Brain microvascular endothelial cell (primary cell): Measurements from ENCODE around the gene MAP3K9.

Experiments used
- DNase-seq: peaks from one replicate; pipeline ENCODE4 v3.0.0-alpha.2; 2020
- H3K27ac ChIP-seq: fragments of 250-450 bp; sonication (Bioruptor Pico); 2 replicates; pipeline ENCODE4 v1.5.1; 2020; ENCODE audit warnings: mild to moderate bottlenecking, moderate library complexity
- H3K27me3 ChIP-seq: fragments of 250-450 bp; sonication (Bioruptor Pico); replicated peaks from 2 replicates; pipeline ENCODE4 v1.5.1; 2020; ENCODE audit warnings: mild to moderate bottlenecking
- H3K36me3 ChIP-seq: fragments of 250-450 bp; sonication (Bioruptor Pico); replicated peaks from 2 replicates; pipeline ENCODE4 v1.5.1; 2020; ENCODE audit warnings: mild to moderate bottlenecking
- H3K4me3 ChIP-seq: 2 replicates; pipeline ENCODE4 v1.5.1; 2011; ENCODE audit warnings: low read depth, mild to moderate bottlenecking, control low read depth, low read length, moderate library complexity
- in situ Hi-C: cut with HindIII; loops from 2 replicates; pipeline ENCODE4 v1.10.0; 2017; ENCODE audit warnings: low sequenced_read_pairs, low pct_ligation_motif_present
- TF ChIP-seq, protein P1 (sequence below): IDR thresholded peaks from 2 replicates; pipeline ENCODE4 v1.5.1; 2011; ENCODE audit warnings: low read depth, mild to moderate bottlenecking, moderate library complexity, low read length, control low read depth, inconsistent platforms; ENCODE audit errors: missing control alignments

The MAP3K9 gene

DNA sequence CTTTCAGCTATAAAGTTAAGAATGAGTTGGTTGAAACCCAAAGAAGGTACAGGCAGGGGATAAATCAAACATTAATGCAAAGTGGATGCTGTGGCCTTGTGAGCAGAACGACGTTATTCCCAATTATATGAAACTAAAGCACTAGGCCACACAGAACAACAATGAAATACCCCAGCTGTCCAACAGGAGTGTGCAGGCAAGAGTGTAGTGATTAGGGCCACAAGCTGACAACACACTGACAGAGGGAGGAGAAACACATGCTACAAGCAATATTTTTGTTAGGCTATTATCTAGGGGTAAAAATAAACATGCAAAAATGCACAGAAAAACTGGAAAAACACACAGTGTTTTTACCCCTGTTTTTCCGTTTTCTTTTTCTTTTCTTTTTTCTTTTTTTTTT, 15.0 kb downstream of the MAP3K9 start:
- no peak overlapping the region for H3K27ac ChIP-seq
- in situ Hi-C loops: no loop called here
- TF ChIP-seq, protein P1, sequence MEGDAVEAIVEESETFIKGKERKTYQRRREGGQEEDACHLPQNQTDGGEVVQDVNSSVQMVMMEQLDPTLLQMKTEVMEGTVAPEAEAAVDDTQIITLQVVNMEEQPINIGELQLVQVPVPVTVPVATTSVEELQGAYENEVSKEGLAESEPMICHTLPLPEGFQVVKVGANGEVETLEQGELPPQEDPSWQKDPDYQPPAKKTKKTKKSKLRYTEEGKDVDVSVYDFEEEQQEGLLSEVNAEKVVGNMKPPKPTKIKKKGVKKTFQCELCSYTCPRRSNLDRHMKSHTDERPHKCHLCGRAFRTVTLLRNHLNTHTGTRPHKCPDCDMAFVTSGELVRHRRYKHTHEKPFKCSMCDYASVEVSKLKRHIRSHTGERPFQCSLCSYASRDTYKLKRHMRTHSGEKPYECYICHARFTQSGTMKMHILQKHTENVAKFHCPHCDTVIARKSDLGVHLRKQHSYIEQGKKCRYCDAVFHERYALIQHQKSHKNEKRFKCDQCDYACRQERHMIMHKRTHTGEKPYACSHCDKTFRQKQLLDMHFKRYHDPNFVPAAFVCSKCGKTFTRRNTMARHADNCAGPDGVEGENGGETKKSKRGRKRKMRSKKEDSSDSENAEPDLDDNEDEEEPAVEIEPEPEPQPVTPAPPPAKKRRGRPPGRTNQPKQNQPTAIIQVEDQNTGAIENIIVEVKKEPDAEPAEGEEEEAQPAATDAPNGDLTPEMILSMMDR: no peak
- H3K36me3 ChIP-seq: no peaks in the 10 kb centered on the region
- no peak for DNase-seq
- no peaks in the 10 kb centered on the region for H3K27me3 ChIP-seq
- H3K4me3 ChIP-seq: no peak overlapping the region

DNA sequence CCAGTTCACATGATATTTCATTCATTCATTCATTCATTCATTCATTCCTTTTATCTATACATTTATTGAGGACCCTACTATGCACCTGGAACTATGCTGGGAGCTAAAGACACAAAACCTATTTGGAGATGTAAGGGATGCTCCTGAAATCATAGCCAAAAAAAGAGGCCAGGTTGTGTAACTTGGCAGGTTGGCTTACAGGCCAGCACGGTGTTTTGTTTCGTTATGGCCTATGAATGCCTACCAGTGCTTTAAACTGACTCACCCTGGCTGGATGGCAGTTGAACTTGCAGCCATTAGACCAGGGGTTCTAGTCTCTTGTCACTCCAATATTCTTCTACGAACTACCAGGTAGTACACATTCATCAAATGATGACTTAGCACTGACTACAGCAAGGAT, 15.7 kb downstream of the MAP3K9 start:
- DNase-seq: no peak
- Histone ChIP-seq H3K27ac (no peak overlapping the region), H3K36me3 (no peaks in the 10 kb centered on the region), H3K27me3 (no peaks in the 10 kb centered on the region), H3K4me3 (no peak overlapping the region)
- TF ChIP-seq, protein P1: no peak
- in situ Hi-C loops: no loop called here

DNA sequence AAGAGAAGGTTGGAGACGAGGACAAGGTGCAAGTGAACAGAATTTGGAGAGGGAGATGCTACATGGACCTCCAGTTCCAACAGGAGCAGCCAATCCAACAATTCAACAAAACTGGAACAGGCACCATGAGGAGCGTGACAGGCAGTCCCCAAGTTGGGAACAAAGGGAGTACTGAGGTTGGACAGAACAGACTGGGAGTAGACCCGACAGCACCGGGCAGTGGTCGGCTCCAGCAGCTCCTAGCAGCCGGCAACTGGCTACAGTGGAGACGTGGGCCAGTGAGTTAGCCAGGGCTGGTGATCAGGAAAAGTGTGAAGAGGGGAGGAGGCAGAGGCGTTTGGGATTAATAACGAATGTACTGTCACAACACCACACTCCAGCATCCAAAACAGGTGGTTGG, 16.4 kb downstream of the MAP3K9 start:
- TF ChIP-seq, protein P1: no peak
- no peaks in the 10 kb centered on the region for H3K27me3 ChIP-seq
- no peaks in the 10 kb centered on the region for H3K36me3 ChIP-seq
- H3K27ac ChIP-seq: no peak overlapping the region
- in situ Hi-C loops: no loop called here
- no peak for DNase-seq
- no peak overlapping the region for H3K4me3 ChIP-seq

DNA sequence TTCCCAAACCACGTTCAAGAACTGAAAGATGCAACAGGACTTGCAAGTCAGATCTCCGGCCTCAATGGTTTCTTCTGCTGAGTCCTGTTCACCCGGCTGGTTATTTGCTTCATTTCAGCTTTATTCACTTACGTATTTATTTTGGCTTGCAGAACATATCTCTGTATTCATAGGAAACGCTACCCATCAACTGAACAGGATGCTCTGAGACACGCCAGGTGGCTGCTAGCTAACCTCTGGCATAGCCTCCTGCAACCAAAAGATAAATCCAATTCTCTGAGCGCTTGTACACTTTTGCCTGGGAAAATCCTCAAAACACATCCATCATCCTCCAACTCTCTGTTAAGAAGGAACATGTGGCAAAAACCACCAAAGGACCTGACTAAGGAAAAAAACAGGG, 17.3 kb downstream of the MAP3K9 start:
- H3K36me3 ChIP-seq: no peaks in the 10 kb centered on the region
- no peaks in the 10 kb centered on the region for H3K27me3 ChIP-seq
- TF ChIP-seq, protein P1: no peak
- DNase-seq: no peak
- no peak overlapping the region for H3K27ac ChIP-seq
- no peak overlapping the region for H3K4me3 ChIP-seq
- in situ Hi-C loops: no loop called here

DNA sequence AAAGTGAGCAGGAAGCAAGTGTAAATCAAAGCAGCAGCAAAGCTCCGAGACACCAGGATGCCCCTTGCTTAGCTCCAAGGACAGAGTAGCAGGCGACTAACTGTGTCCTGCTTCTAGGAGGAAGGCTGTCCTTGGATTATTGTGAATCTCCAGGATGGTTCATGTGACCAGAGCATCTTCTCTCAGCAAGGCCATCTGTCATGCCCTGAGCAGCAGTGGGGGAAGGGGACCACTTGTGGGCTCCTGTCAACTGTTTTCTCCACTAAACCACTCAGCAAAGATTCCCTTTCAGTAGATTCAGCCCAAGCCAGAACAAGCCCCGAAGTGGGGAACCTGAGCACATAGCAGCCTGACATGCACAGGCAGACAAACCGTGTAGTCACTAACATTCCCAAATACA, 19.4 kb downstream of the MAP3K9 start:
- in situ Hi-C loops: no loop called here
- H3K27ac ChIP-seq: no peak overlapping the region
- no peak for DNase-seq
- TF ChIP-seq, protein P1: no peak
- H3K27me3 ChIP-seq: no peaks in the 10 kb centered on the region
- no peaks in the 10 kb centered on the region for H3K36me3 ChIP-seq
- no peak overlapping the region for H3K4me3 ChIP-seq

DNA sequence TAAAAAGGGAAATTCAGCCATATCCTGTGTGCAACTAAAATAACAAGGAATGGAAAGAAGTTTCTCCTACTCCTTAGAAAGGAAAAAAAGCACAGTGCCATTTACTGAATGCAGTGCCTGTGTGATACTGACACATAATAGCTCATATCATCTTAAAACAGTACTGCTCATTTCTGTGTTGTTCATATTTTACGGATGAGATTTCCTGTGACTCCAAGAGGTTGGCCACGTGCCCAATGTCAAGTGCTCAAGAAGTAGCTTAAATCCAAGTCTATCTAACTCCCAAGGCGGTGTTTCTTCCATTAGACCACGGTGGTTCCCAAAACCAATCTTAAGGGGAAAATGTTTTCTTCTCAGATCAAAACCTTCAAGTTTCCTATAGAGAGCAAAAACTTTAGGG, 20.0 kb downstream of the MAP3K9 start:
- Histone ChIP-seq H3K27ac (no peak overlapping the region), H3K36me3 (no peaks in the 10 kb centered on the region), H3K4me3 (no peak overlapping the region), H3K27me3 (no peaks in the 10 kb centered on the region)
- in situ Hi-C loops: no loop called here
- TF ChIP-seq, protein P1: no peak
- peak; percentile 71 for DNase-seq
